BLaER1 treated with 17β-estradiol and CSF1 and Interleukin-3, amounts not matched to agents 10 nM and 100 nM (cell line): Measurements from ENCODE around the gene TEPSIN.
A peak's percentile ranks its signal among the peaks of the same experiment; 100 is the strongest.

ENCODE experiments used
- H3K27ac ChIP-seq, 11 experiments: shearing (Covaris generic); formaldehyde crosslinking; 2 replicates each; pipeline ENCODE4 v1.8.1; 2022
- H3K27me3 ChIP-seq, 11 experiments: shearing (Covaris generic); formaldehyde crosslinking; 2 replicates each; pipeline ENCODE4 v1.8.1; 2022
- H3K36me3 ChIP-seq, 11 experiments: shearing (Covaris generic); formaldehyde crosslinking; 2 replicates each; pipeline ENCODE4 v1.8.1; 2022
- H3K4me1 ChIP-seq, 10 experiments: shearing (Covaris generic); formaldehyde crosslinking; 2 replicates each; pipeline ENCODE4 v1.8.1; 2022
- H3K4me2 ChIP-seq, 11 experiments: shearing (Covaris generic); formaldehyde crosslinking; 2 replicates each; pipeline ENCODE4 v1.8.1; 2022
- H3K4me3 ChIP-seq, 10 experiments: shearing (Covaris generic); formaldehyde crosslinking; 2 replicates each; pipeline ENCODE4 v1.8.1; 2022
- H3K9ac ChIP-seq, 11 experiments: shearing (Covaris generic); formaldehyde crosslinking; 2 replicates each; pipeline ENCODE4 v1.8.1; 2022
- H3K9me3 ChIP-seq, 11 experiments: shearing (Covaris generic); formaldehyde crosslinking; replicated peaks in 1 of 11; 2 replicates each; pipeline ENCODE4 v1.8.1; 2022
- H4K20me1 ChIP-seq, 11 experiments: shearing (Covaris generic); formaldehyde crosslinking; 2 replicates each; pipeline ENCODE4 v1.8.1; 2022
- Cebpa-rat ChIP-seq, 11 experiments: shearing (Covaris generic); IDR thresholded peaks; 2 replicates each; pipeline ENCODE4 v1.8.1; 2022

The TEPSIN gene

DNA sequence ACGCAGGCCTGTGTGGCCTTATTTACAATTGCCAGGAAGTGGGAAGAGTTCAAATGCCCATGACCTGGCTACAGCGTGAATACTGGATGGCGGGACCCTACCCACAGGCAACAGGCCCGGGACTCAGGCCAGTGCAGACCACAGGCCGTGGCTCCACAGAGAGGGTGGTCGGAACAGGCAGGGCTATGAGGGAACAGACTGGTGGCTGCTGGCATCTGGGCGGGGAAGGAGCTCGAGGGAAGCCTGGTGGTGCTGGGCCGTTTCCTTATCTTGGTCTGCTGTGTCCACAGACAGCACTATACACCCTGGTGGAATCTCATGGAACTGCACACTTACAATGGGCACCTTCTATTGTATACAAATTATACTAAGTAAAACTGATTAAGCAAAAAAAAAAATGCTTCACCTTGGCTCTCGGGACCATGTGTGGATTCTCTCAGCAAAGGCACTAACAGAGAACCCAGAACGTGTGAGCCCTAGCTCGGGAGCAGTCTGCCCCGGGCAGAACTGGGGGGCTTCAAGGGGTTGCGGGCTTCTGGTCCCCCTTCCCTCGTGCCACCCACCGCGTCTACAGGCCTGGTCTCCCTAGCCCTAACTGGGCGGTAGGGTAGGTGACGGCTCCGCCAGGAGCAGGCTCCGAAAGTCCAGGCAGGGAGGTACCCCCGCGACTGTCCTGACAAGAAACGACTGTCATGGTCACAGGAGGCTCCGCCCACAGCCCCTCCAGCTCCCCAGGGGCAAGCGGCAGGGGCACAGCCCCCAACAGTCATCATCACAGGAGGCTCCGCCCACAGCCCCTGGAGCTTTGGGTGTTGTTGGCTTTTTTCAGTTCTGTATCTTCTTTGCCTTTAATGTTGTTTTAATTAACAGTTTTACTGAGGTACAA lies 37.9 kb downstream of the TEPSIN start:
- H3K27me3 ChIP-seq: no peaks in the 10 kb centered on the region
- H3K9me3 ChIP-seq: no peaks in the 10 kb centered on the region
- peak overlapping the region in 8 of 11 experiments; percentile 21 to 68 (median 52); a peak in 12 of 22 replicates for H3K27ac ChIP-seq
- H4K20me1 ChIP-seq: peaks cover 0 to 47% (median 7%) of the 10 kb centered on the region in 11 experiments; a peak in 10 of 22 replicates
- peak overlapping the region in 8 of 11 experiments; percentile 20 to 49 (median 31); a peak in 9 of 22 replicates for H3K9ac ChIP-seq
- peaks cover 13 to 68% (median 41%) of the 10 kb centered on the region in 10 experiments for H3K4me1 ChIP-seq
- H3K4me2 ChIP-seq: peak overlapping the region; percentile 57 to 90 (median 73)
- TF ChIP-seq Cebpa-rat (IDR thresholded peaks at IDR 0.05): no peak
- H3K4me3 ChIP-seq: no peak overlapping the region
- peaks cover 0 to 67% (median 47%) of the 10 kb centered on the region in 11 experiments; a peak in 18 of 22 replicates for H3K36me3 ChIP-seq

DNA sequence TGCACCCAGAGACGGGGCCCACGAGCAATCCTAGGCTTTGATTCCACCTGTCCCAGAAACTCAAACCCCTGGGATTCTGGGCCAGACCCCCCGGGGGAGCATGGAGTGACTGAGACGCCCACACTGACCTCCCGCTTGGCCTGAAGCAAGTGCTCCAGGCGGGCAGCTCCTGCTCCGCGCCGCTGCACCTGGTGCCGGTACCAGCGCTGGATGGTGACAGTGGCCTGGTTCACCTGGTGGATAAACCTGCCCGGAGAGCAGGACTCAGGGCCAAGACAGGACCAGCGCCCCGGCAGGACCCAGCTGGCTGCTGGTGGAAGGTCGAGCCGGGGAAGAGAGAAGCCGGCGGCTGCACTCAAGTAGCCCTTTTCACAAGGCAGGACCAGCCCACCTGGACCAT lies 38.7 kb downstream of the TEPSIN start:
- peaks cover 5 to 74% (median 53%) of the 10 kb centered on the region in 11 experiments; a peak in 18 of 22 replicates for H3K36me3 ChIP-seq
- no peak for TF ChIP-seq Cebpa-rat (IDR thresholded peaks at IDR 0.05)

DNA sequence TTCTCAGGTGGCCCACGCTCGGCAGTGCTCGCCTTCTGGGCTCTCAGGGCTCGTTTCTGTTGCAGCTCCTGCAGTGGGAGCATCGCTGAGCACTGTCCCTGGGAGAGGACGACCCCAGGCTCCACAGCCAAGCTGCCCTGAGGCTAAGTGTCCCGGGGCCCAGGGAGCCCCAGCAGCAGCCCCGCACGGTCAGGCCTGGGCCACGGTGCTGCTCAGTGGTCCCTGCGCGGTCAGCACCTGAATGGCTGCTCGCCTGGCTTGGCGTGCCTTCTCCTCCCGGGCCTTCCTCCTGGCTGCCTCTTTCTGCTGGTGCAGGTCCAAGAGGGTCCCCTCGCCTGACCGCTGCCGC lies 39.4 kb downstream of the TEPSIN start:
- H3K36me3 ChIP-seq: peaks cover 5 to 81% (median 50%) of the 10 kb centered on the region in 11 experiments; a peak in 18 of 22 replicates
- no peaks in the 10 kb centered on the region for H3K27me3 ChIP-seq
- H4K20me1 ChIP-seq: peaks cover 0 to 54% (median 5%) of the 10 kb centered on the region in 11 experiments; a peak in 10 of 22 replicates
- no peak overlapping the region for H3K4me3 ChIP-seq
- H3K4me2 ChIP-seq: no peak overlapping the region
- no peaks in the 10 kb centered on the region for H3K9me3 ChIP-seq
- H3K27ac ChIP-seq: no peak overlapping the region
- H3K4me1 ChIP-seq: peaks cover 13 to 59% (median 37%) of the 10 kb centered on the region in 10 experiments
- no peak overlapping the region for H3K9ac ChIP-seq
- no peak for TF ChIP-seq Cebpa-rat (IDR thresholded peaks at IDR 0.05)

More for the DNA sequence above, 38.7 kb downstream of the TEPSIN start:
- H3K9ac ChIP-seq: peak overlapping the region in 8 of 11 experiments; percentile 20 to 49 (median 28); a peak in 10 of 22 replicates
- peak overlapping the region in 7 of 11 experiments; percentile 21 to 68 (median 53); a peak in 11 of 22 replicates for H3K27ac ChIP-seq
- peaks cover 0 to 53% (median 4%) of the 10 kb centered on the region in 11 experiments; a peak in 10 of 22 replicates for H4K20me1 ChIP-seq
- no peaks in the 10 kb centered on the region for H3K27me3 ChIP-seq
- peaks cover 13 to 66% (median 39%) of the 10 kb centered on the region in 10 experiments for H3K4me1 ChIP-seq
- no peak overlapping the region for H3K4me3 ChIP-seq
- H3K4me2 ChIP-seq: peak overlapping the region; percentile 57 to 90 (median 73)
- H3K9me3 ChIP-seq: no peaks in the 10 kb centered on the region

DNA sequence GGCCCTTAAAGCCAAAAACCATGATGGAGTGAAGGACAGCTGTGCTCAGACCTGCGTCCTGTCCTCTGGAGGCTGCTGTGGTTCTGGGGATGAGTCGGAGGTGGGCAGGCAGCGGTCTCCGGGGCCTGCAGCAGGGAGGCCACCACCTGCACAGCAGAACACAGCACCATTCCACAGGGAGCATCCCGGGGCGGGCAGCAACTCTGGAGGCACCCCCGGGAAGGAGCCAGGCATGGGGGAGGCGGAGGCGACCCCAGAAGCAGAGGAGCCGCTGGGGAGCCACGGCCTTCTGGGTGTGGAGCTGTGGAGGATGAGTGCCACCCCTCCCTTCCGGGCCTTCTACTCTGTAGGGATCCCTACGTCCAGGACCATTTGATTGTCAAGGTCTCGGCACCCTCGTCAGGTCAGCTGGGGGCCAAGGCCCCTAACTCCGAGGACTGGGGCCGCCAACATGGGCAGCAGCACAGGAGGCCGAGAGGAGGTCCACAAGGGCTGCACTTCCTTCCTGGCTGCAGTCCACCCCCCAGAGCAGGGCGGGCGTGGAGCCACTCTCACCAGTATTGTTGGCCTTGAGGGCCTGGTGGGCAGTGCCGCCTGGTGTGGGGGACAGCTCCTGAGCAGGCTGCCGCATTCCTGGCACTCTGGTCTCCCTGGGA lies 39.9 kb downstream of the TEPSIN start:
- Histone ChIP-seq H3K4me1 (peaks cover 13 to 58% (median 37%) of the 10 kb centered on the region in 10 experiments), H3K27me3 (no peaks in the 10 kb centered on the region), H3K36me3 (peaks cover 5 to 82% (median 54%) of the 10 kb centered on the region in 11 experiments; a peak in 18 of 22 replicates), H3K9ac (no peak overlapping the region; a peak in 1 of 22 replicates), H3K27ac (no peak overlapping the region), H3K4me2 (no peak overlapping the region), H3K9me3 (no peaks in the 10 kb centered on the region), H4K20me1 (peaks cover 0 to 54% (median 1%) of the 10 kb centered on the region in 11 experiments; a peak in 9 of 22 replicates), H3K4me3 (no peak overlapping the region)
- TF ChIP-seq Cebpa-rat (IDR thresholded peaks at IDR 0.05): no peak

DNA sequence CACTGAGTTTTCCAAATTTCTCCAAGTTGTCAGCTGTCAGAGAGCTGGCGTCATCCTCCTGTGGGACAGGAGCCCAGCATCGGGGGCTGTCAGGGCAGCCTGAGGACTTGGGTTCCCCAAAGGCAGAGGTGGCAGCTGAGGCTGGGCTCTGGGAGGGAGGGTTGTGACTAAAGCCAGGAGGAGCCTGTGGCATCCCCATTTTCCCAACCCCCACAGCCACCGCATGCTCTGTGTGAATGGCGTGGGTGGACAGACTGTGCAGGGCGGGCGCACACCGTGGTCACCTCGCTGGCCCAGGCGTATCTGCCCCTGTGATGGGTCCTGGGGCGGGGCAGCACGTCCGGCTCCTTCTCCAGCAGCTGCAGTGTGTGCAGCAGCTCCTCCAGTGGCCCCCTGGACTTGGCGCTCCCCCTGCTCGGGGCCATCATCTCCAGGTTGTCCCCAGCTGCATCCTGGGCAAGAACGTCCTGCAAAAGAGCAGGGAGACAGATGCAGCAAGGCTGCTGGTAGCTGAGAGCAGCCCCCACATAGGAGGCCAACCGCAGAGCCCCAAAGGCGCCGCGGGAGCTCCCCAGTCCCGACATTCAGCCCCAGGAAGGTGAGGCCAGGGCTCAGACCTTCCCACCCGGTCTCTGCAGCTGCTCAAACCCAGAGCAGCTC lies 40.9 kb downstream of the TEPSIN start:
- no peak overlapping the region for H3K4me3 ChIP-seq
- H3K9ac ChIP-seq: no peak overlapping the region; a peak in 1 of 22 replicates
- H3K4me2 ChIP-seq: peak overlapping the region in 6 of 11 experiments; percentile 22 to 52 (median 26); a peak in 10 of 22 replicates
- no peaks in the 10 kb centered on the region for H3K27me3 ChIP-seq
- H4K20me1 ChIP-seq: peaks cover 0 to 56% (median 0%) of the 10 kb centered on the region in 11 experiments; a peak in 6 of 22 replicates
- no peaks in the 10 kb centered on the region for H3K9me3 ChIP-seq
- H3K27ac ChIP-seq: no peak overlapping the region
- peaks cover 2 to 82% (median 58%) of the 10 kb centered on the region in 11 experiments; a peak in 18 of 22 replicates for H3K36me3 ChIP-seq
- no peak for TF ChIP-seq Cebpa-rat (IDR thresholded peaks at IDR 0.05)
- H3K4me1 ChIP-seq: peaks cover 13 to 54% (median 37%) of the 10 kb centered on the region in 10 experiments

DNA sequence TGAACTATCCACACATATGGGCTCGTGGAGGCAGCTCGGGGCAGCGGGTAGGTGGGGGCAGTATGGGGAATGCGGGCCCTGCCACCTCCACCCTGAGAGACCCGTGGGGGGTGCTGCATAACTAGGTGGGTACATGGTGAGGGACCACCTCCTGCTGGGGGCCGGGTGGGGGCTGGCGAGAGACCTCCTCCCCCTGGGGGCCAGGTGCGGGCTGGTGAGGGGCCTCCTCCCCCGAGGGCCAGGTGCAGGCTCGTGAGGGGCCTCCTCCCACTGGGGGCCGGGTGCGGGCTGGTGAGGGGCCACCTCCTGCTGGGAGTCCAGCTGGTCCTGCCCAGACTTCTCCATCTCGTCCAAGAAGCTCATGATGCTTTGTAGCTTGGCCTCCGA lies 41.5 kb downstream of the TEPSIN start:
- no peak overlapping the region for H3K27ac ChIP-seq
- H3K4me1 ChIP-seq: peaks cover 13 to 48% (median 34%) of the 10 kb centered on the region in 10 experiments
- no peaks in the 10 kb centered on the region for H3K27me3 ChIP-seq
- no peak for TF ChIP-seq Cebpa-rat (IDR thresholded peaks at IDR 0.05)
- H4K20me1 ChIP-seq: peaks cover 0 to 57% (median 0%) of the 10 kb centered on the region in 11 experiments; a peak in 6 of 22 replicates
- H3K4me3 ChIP-seq: no peak overlapping the region
- H3K9me3 ChIP-seq: no peaks in the 10 kb centered on the region
- peaks cover 0 to 78% (median 58%) of the 10 kb centered on the region in 11 experiments; a peak in 17 of 22 replicates for H3K36me3 ChIP-seq
- H3K4me2 ChIP-seq: peak overlapping the region in 8 of 11 experiments; percentile 20 to 52 (median 26); a peak in 13 of 22 replicates
- no peak overlapping the region; a peak in 1 of 22 replicates for H3K9ac ChIP-seq

DNA sequence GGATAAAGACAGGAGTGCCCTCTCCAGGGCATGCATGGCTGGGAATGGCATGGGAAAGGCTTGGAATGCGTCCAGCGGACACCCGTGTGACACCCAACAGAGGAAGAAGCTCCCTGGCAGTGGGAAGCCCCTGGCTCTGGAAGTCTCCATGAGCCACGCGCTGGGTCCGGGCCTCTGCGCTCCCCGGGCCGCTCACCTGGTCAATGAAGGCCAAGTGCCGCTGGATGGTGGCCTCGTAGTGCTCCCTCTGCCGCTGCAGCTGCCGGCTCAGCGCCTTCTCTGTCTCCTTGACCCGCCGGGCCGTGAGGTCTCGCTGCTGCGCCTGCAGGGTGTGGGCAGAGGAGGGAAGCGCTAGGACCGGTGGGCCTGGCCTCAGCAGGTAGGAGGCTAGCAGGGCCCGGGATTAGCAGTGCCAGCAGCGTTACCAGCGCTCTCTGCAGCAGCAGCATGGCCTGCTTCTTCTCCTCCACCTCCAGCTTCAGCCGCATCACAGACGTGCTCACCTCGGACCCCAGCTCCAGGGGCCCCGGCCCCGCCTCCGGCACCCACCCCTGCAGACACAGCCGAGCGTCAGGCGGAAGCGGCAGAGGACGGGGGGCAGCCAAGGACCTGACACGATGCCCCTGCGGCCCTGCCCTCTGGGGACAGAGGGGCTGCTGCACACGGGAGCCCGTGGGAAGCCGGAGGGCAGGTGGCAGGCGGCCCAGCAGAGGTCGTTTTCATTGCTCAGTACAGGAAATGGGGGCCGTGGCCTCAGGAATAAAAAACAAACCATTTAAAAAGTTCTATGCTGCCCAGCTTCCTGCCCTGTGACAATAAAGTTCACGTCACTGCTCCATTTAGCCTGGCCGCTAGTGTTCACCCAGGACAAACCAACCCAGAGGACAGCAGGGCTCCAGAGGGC lies 42.1 kb downstream of the TEPSIN start:
- H3K4me1 ChIP-seq: peaks cover 13 to 43% (median 30%) of the 10 kb centered on the region in 10 experiments
- H3K4me2 ChIP-seq: peak overlapping the region in 8 of 11 experiments; percentile 20 to 52 (median 26); a peak in 13 of 22 replicates
- no peak for TF ChIP-seq Cebpa-rat (IDR thresholded peaks at IDR 0.05)

More for the DNA sequence above, 42.1 kb downstream of the TEPSIN start:
- no peaks in the 10 kb centered on the region for H3K9me3 ChIP-seq
- H3K27me3 ChIP-seq: no peaks in the 10 kb centered on the region
- peaks cover 0 to 54% (median 0%) of the 10 kb centered on the region in 11 experiments; a peak in 6 of 22 replicates for H4K20me1 ChIP-seq
- H3K27ac ChIP-seq: no peak overlapping the region
- no peak overlapping the region for H3K9ac ChIP-seq
- H3K4me3 ChIP-seq: no peak overlapping the region
- peaks cover 0 to 77% (median 59%) of the 10 kb centered on the region in 11 experiments; a peak in 17 of 22 replicates for H3K36me3 ChIP-seq
